ENCODE measurements around the gene FAM181A. TPM values are rescaled to one million over a fixed set of nuclear protein-coding genes. Genes with fewer than 3 reads are reported as not detected.

The FAM181A gene
- total RNA-seq, 1 donor from 2014 or later = not detected

GRCh38 chr14:93960774-93961438 is 33.8 kb downstream of the FAM181A start:
- Histone ChIP-seq H3K4me3 (ENCODE audit: low read depth, low read length) (no peak overlapping the region), H3K27me3 (ENCODE audit: control insufficient read depth, insufficient read depth, low read length) (no peaks in the 10 kb centered on the region), H3K36me3 (ENCODE audit: control insufficient read depth, insufficient read depth, low read length) (no peaks in the 10 kb centered on the region)
- no peak for TF ChIP-seq CTCF (IDR thresholded peaks at IDR 0.05; ENCODE audit: insufficient read depth, low read length, poor library complexity, severe bottlenecking)
- no peak for DNase-seq (ENCODE audit: low read depth)

GRCh38 chr14:93961620-93962019 is 34.5 kb downstream of the FAM181A start:
- no peak for TF ChIP-seq CTCF (IDR thresholded peaks at IDR 0.05; ENCODE audit: insufficient read depth, low read length, poor library complexity, severe bottlenecking)

GRCh38 chr14:93962701-93963601 is 35.8 kb downstream of the FAM181A start:
- Histone ChIP-seq H3K27me3 (ENCODE audit: control insufficient read depth, insufficient read depth, low read length) (no peaks in the 10 kb centered on the region), H3K36me3 (ENCODE audit: control insufficient read depth, insufficient read depth, low read length) (no peaks in the 10 kb centered on the region), H3K4me3 (ENCODE audit: low read depth, low read length) (no peak overlapping the region)
- TF ChIP-seq CTCF (IDR thresholded peaks at IDR 0.05; ENCODE audit: insufficient read depth, low read length, poor library complexity, severe bottlenecking) = no peak
- DNase-seq (ENCODE audit: low read depth) = no peak

More at GRCh38 chr14:93961620-93962019, 34.5 kb downstream of the FAM181A start:
- Histone ChIP-seq H3K36me3 (ENCODE audit: control insufficient read depth, insufficient read depth, low read length) (no peaks in the 10 kb centered on the region), H3K27me3 (ENCODE audit: control insufficient read depth, insufficient read depth, low read length) (no peaks in the 10 kb centered on the region), H3K4me3 (ENCODE audit: low read depth, low read length) (no peak overlapping the region)
- DNase-seq (ENCODE audit: low read depth) = no peak

- Histone ChIP-seq H3K36me3 (ENCODE audit: control insufficient read depth, insufficient read depth, low read length) (no peaks in the 10 kb centered on the region), H3K27me3 (ENCODE audit: control insufficient read depth, insufficient read depth, low read length) (no peaks in the 10 kb centered on the region), H3K4me3 (ENCODE audit: low read depth, low read length) (no peak overlapping the region)
- TF ChIP-seq CTCF (IDR thresholded peaks at IDR 0.05; ENCODE audit: insufficient read depth, low read length, poor library complexity, severe bottlenecking) = no peak
- no peak for DNase-seq (ENCODE audit: low read depth)
Measured at GRCh38 chr14:93963692-93964091, 36.5 kb downstream of the FAM181A start.

- Histone ChIP-seq H3K36me3 (ENCODE audit: control insufficient read depth, insufficient read depth, low read length) (no peaks in the 10 kb centered on the region), H3K27me3 (ENCODE audit: control insufficient read depth, insufficient read depth, low read length) (no peaks in the 10 kb centered on the region), H3K4me3 (ENCODE audit: low read depth, low read length) (no peak overlapping the region)
- no peak for DNase-seq (ENCODE audit: low read depth)
- no peak for TF ChIP-seq CTCF (IDR thresholded peaks at IDR 0.05; ENCODE audit: insufficient read depth, low read length, poor library complexity, severe bottlenecking)
Measured at GRCh38 chr14:93964281-93964680, 37.1 kb downstream of the FAM181A start.
